Measurements from ENCODE around the gene SPRR3. TPM values are rescaled to one million over a fixed set of nuclear protein-coding genes. Genes with fewer than 3 reads are reported as not detected.

SPRR3 gene
- total RNA-seq, 1 donor from 2014 or later = not detected

- intact Hi-C loops (cut with DNase I) = no loop called here
- Histone ChIP-seq H3K27me3 (peaks cover 6% of the 10 kb centered on the region), H3K9me3 (no peaks in the 10 kb centered on the region), H3K36me3 (no peaks in the 10 kb centered on the region), H3K4me3 (no peak overlapping the region), H3K4me1 (no peaks in the 10 kb centered on the region), H3K27ac (no peak overlapping the region)
- DNase-seq = no peak
- no peak for ATAC-seq
- TF ChIP-seq, protein P1, sequence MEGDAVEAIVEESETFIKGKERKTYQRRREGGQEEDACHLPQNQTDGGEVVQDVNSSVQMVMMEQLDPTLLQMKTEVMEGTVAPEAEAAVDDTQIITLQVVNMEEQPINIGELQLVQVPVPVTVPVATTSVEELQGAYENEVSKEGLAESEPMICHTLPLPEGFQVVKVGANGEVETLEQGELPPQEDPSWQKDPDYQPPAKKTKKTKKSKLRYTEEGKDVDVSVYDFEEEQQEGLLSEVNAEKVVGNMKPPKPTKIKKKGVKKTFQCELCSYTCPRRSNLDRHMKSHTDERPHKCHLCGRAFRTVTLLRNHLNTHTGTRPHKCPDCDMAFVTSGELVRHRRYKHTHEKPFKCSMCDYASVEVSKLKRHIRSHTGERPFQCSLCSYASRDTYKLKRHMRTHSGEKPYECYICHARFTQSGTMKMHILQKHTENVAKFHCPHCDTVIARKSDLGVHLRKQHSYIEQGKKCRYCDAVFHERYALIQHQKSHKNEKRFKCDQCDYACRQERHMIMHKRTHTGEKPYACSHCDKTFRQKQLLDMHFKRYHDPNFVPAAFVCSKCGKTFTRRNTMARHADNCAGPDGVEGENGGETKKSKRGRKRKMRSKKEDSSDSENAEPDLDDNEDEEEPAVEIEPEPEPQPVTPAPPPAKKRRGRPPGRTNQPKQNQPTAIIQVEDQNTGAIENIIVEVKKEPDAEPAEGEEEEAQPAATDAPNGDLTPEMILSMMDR (IDR thresholded peaks at IDR 0.05) = no peak
These were observed 21.6 kb downstream of the SPRR3 start for GRCh38 chr1:153023109-153023508.

- no peak for ATAC-seq
- Histone ChIP-seq H3K4me1 (no peaks in the 10 kb centered on the region), H3K9me3 (no peaks in the 10 kb centered on the region), H3K36me3 (no peaks in the 10 kb centered on the region), H3K27me3 (no peaks in the 10 kb centered on the region), H3K4me3 (no peak overlapping the region), H3K27ac (no peak overlapping the region)
- intact Hi-C loops (cut with DNase I) = no loop called here
- TF ChIP-seq, protein P1 (IDR thresholded peaks at IDR 0.05) = no peak
- no peak for DNase-seq
These were observed 22.9 kb downstream of the SPRR3 start for GRCh38 chr1:153024413-153024812.

- TF ChIP-seq, protein P1 (IDR thresholded peaks at IDR 0.05) = no peak
- H3K9me3 ChIP-seq = no peaks in the 10 kb centered on the region
- H3K36me3 ChIP-seq = no peaks in the 10 kb centered on the region
- intact Hi-C loops (cut with DNase I) = no loop called here
- H3K27me3 ChIP-seq = no peaks in the 10 kb centered on the region
- DNase-seq = no peak
- no peaks in the 10 kb centered on the region for H3K4me1 ChIP-seq
- no peak overlapping the region for H3K4me3 ChIP-seq
- no peak overlapping the region for H3K27ac ChIP-seq
- no peak for ATAC-seq
These were observed 24.2 kb downstream of the SPRR3 start for GRCh38 chr1:153025797-153026196.

- Histone ChIP-seq H3K4me1 (no peaks in the 10 kb centered on the region), H3K36me3 (no peaks in the 10 kb centered on the region), H3K4me3 (no peak overlapping the region), H3K27me3 (no peaks in the 10 kb centered on the region), H3K27ac (no peak overlapping the region), H3K9me3 (no peaks in the 10 kb centered on the region)
- DNase-seq (no peak), ATAC-seq (no peak)
- TF ChIP-seq, protein P1 (IDR thresholded peaks at IDR 0.05) = no peak
- intact Hi-C loops (cut with DNase I) = no loop called here
These were observed 27.2 kb downstream of the SPRR3 start for GRCh38 chr1:153028766-153029165.

DNA sequence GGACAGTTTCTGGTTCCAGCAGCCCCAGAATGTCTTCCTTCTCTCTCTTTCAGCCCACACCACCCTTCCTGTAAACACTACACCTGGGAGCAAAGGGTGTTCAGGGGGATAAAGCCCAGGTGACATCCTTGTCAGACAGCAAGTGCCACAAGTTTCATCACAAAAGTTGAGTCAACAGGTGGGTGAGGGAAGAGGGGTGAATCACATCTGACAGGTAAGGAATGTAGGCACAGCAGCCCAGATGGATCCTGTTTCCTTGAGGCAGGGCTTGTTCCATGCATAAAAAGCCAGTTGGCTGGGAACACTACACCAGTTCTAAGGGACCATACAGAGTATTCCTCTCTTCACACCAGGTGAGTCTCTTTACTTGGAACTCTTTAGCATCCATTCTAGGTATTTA, 29.3 kb downstream of the SPRR3 start, which contains the start of gene SPRR1B:
Gene SPRR1B (plus strand): TSS at position 309 of the 400 bp plus-strand sequence. CDS start 1,143 bp downstream, outside the sequence.
- intact Hi-C loops (cut with DNase I) = no loop called here
- Histone ChIP-seq H3K27ac (no peak within 1 kb of the TSS), H3K9me3 (no peaks in the 10 kb centered on the region), H3K4me1 (no peaks in the 10 kb centered on the region), H3K27me3 (no peaks in the 10 kb centered on the region), H3K4me3 (no peak within 1 kb of the TSS), H3K36me3 (no peaks in the 10 kb centered on the region)
- TF ChIP-seq, protein P1 (IDR thresholded peaks at IDR 0.05) = no peak
- ATAC-seq (no peak), DNase-seq (no peak)

GRCh38 chr1:153032073-153032472, 30.5 kb downstream of the SPRR3 start:
- H3K4me1 ChIP-seq = no peaks in the 10 kb centered on the region
- H3K36me3 ChIP-seq = no peaks in the 10 kb centered on the region
- ATAC-seq (no peak), DNase-seq (no peak)
- no peak overlapping the region for H3K4me3 ChIP-seq
- no peaks in the 10 kb centered on the region for H3K9me3 ChIP-seq
- TF ChIP-seq, protein P1 (IDR thresholded peaks at IDR 0.05) = no peak
- intact Hi-C loops (cut with DNase I) = no loop called here
- no peaks in the 10 kb centered on the region for H3K27me3 ChIP-seq
- H3K27ac ChIP-seq = no peak overlapping the region

All from upper lobe of right lung (tissue), 1 donor.